ENCODE results near the gene PID1.

PID1 gene

GRCh38 chr2:229059331-229060033 lies 211.6 kb downstream of the PID1 start:
- DNase-seq, result no peak

- DNase-seq, result no peak
Measured at GRCh38 chr2:229057976-229058553, 213.0 kb downstream of the PID1 start.

GRCh38 chr2:229054311-229054710 lies 216.8 kb downstream of the PID1 start:
- DNase-seq, result no peak

- DNase-seq, result no peak
Measured at GRCh38 chr2:229051798-229052197, 219.3 kb downstream of the PID1 start.

GRCh38 chr2:229050133-229050532 lies 221.0 kb downstream of the PID1 start:
- no peak for DNase-seq

- no peak for DNase-seq
Measured at GRCh38 chr2:229048134-229048533, 223.0 kb downstream of the PID1 start.

- no peak for DNase-seq
Measured at GRCh38 chr2:229045671-229046070, 225.4 kb downstream of the PID1 start.

- DNase-seq, result no peak
Measured at GRCh38 chr2:229044581-229044980, 226.5 kb downstream of the PID1 start.

- no peak for DNase-seq
Measured at GRCh38 chr2:229043681-229044080, 227.4 kb downstream of the PID1 start.

GRCh38 chr2:229042349-229042748 lies 228.7 kb downstream of the PID1 start:
- no peak for DNase-seq

GRCh38 chr2:229041691-229042090 lies 229.4 kb downstream of the PID1 start:
- no peak for DNase-seq

- no peak for DNase-seq
Measured at GRCh38 chr2:229037621-229038020, 233.5 kb downstream of the PID1 start.

- no peak for DNase-seq
Measured at GRCh38 chr2:229033816-229034215, 237.3 kb downstream of the PID1 start.

- no peak for DNase-seq
Measured at GRCh38 chr2:229032608-229033234, 238.4 kb downstream of the PID1 start.

- DNase-seq, result no peak
Measured at GRCh38 chr2:229027353-229028105, 243.6 kb downstream of the PID1 start.

- no peak for DNase-seq
Measured at GRCh38 chr2:229025653-229026052, 245.4 kb downstream of the PID1 start.

GRCh38 chr2:229022652-229023051 lies 248.4 kb downstream of the PID1 start:
- no peak for DNase-seq

- DNase-seq, result no peak
Measured at GRCh38 chr2:229022071-229022470, 249.0 kb downstream of the PID1 start.

- no peak for DNase-seq
Measured at GRCh38 chr2:229009816-229010215, 261.3 kb downstream of the PID1 start.

- no peak for DNase-seq
Measured at GRCh38 chr2:229003256-229003655, 267.8 kb downstream of the PID1 start.

GRCh38 chr2:229001196-229001595 lies 269.9 kb downstream of the PID1 start:
- no peak for DNase-seq

- DNase-seq, result no peak
Measured at GRCh38 chr2:228999326-228999725, 271.8 kb downstream of the PID1 start.

GRCh38 chr2:228988786-228989185 lies 282.3 kb downstream of the PID1 start:
- DNase-seq, result no peak

Measured in activated CD4-positive, alpha-beta T cell treated with anti-CD3 and anti-CD28 coated beads, Interleukin-2, amount 50 U/mL, for 1 hour (primary cell).